ENCODE measurements around the gene UBTFL1.
"Not testable (repeated sequence)": the region's sequence is repeated elsewhere in the genome, so short reads cannot be mapped to it uniquely, and the experiment has no call there.

Gene UBTFL1

GRCh38 chr11:90085650-90086049 is at the start of gene UBTFL1:
Gene UBTFL1 (plus strand): TSS chr11:90085950. CDS start chr11:90085950, 0 bp downstream.
- not testable (repeated sequence) for DNase-seq

GRCh38 chr11:90051591-90052209 is 34.0 kb upstream of the UBTFL1 start:
- DNase-seq = not testable (repeated sequence)

GRCh38 chr11:90052311-90052710 is 33.4 kb upstream of the UBTFL1 start:
- DNase-seq = not testable (repeated sequence)

- DNase-seq = not testable (repeated sequence)
Measured at GRCh38 chr11:90053545-90053944, 32.2 kb upstream of the UBTFL1 start.

GRCh38 chr11:90088731-90089130 is 3.0 kb downstream of the UBTFL1 start:
- not testable (repeated sequence) for DNase-seq

GRCh38 chr11:90095230-90095924 is 9.6 kb downstream of the UBTFL1 start:
- DNase-seq = not testable (repeated sequence)

GRCh38 chr11:90098261-90098660 is 12.5 kb downstream of the UBTFL1 start:
- not testable (repeated sequence) for DNase-seq

GRCh38 chr11:90100431-90100830 is 14.7 kb downstream of the UBTFL1 start:
- no peak for DNase-seq

GRCh38 chr11:90113541-90113940 is 27.8 kb downstream of the UBTFL1 start:
- DNase-seq = no peak

- DNase-seq = no peak
Measured at GRCh38 chr11:90120191-90120590, 34.4 kb downstream of the UBTFL1 start.

- DNase-seq = no peak
Measured at GRCh38 chr11:90124371-90124770, 38.6 kb downstream of the UBTFL1 start.

GRCh38 chr11:90124946-90125345 is 39.2 kb downstream of the UBTFL1 start:
- DNase-seq = no peak

- DNase-seq = no peak
Measured at GRCh38 chr11:90133560-90134477, 48.1 kb downstream of the UBTFL1 start.

- no peak for DNase-seq
Measured at GRCh38 chr11:90134478-90135003, 48.8 kb downstream of the UBTFL1 start, which contains the start of gene NAALAD2. Gene NAALAD2 (plus strand): TSS chr11:90134663. CDS start chr11:90134759, 96 bp downstream.

GRCh38 chr11:90135016-90135415 is 49.3 kb downstream of the UBTFL1 start:
- DNase-seq = no peak

All from CD4-positive, alpha-beta T cell treated with Interleukin-10 for 1 hour (primary cell).